ENCODE measurements around the gene LMNB1.
"Not testable (repeated sequence)": the region's sequence is repeated elsewhere in the genome, so short reads cannot be mapped to it uniquely, and the experiment has no call there.

GRCh38 chr5:126773536-126773935, 3.4 kb upstream of the LMNB1 start:
- not testable (repeated sequence) for TF ChIP-seq CTCF (conservative IDR thresholded peaks at IDR 0.05; ENCODE audit: low read depth, low read length); EZH2phosphoT487 (IDR thresholded peaks at IDR 0.05; ENCODE audit: borderline replicate concordance, low read length)
